ENCODE measurements around the gene PARD3B. TPM values are rescaled to one million over a fixed set of nuclear protein-coding genes. Genes with fewer than 3 reads are reported as not detected.

The PARD3B gene
- total and polyA plus RNA-seq, 2 donors from 2014 or later = 5.3 to 29.6 TPM

DNA sequence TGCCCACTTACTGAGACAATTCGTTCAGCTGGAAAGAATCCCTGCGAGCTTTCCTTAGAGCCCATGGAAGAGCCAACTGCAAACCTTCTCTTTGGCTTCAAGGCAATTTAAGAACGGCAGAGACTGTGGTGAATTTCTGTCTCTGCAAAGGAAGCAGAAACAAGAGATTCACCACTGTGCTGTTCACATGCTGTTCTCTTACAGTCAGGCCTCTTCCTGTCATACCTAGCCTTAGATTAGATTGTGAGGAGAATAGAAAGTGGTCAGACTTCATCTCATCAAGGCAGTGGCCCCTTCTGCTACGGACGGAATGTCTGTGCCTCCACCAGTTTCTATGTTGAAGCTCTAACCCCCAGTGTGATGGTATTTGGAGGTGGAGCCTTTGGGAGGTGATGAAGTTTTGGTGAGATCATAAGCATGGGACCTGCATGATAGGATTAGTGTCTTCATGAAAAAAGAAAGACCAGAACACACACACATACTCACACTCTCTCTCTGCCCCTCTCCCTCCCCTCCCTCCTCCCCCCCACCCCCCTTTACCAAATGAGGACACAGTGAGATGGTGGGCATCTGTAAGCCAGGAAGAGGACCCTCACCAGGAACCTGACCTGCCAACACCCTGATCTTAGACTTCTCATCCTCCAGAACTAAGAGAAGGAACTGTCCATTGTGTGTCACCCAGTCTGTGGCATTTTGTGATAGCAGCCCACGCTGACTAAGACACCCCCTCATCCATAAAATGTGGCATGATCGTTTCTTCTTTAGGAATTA lies 1091.5 kb downstream of the PARD3B start:
- FAIRE-seq (no peak), DNase-seq (no peak)
- H3K27ac ChIP-seq (ENCODE audit: low read depth in 2 of 2, low read length in 2 of 2) = no peak overlapping the region
- intact Hi-C loops (cut with DNase I) = no loop called here
- no peaks in the 10 kb centered on the region for H3K36me3 ChIP-seq (ENCODE audit: control insufficient read depth in 2 of 3, insufficient read depth in 3 of 3, low read length in 3 of 3)
- no peaks in the 10 kb centered on the region for H3K4me1 ChIP-seq (ENCODE audit: control insufficient read depth in 2 of 3, insufficient read depth in 2 of 3, low read depth in 1 of 3, low read length in 3 of 3)
- TF ChIP-seq, protein P1, sequence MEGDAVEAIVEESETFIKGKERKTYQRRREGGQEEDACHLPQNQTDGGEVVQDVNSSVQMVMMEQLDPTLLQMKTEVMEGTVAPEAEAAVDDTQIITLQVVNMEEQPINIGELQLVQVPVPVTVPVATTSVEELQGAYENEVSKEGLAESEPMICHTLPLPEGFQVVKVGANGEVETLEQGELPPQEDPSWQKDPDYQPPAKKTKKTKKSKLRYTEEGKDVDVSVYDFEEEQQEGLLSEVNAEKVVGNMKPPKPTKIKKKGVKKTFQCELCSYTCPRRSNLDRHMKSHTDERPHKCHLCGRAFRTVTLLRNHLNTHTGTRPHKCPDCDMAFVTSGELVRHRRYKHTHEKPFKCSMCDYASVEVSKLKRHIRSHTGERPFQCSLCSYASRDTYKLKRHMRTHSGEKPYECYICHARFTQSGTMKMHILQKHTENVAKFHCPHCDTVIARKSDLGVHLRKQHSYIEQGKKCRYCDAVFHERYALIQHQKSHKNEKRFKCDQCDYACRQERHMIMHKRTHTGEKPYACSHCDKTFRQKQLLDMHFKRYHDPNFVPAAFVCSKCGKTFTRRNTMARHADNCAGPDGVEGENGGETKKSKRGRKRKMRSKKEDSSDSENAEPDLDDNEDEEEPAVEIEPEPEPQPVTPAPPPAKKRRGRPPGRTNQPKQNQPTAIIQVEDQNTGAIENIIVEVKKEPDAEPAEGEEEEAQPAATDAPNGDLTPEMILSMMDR (IDR thresholded peaks at IDR 0.05; ENCODE audit: borderline replicate concordance, extremely low read depth, insufficient read depth) = no peak
- no peaks in the 10 kb centered on the region for H3K27me3 ChIP-seq (ENCODE audit: control insufficient read depth, insufficient read depth, low read length)
- H3K9me3 ChIP-seq (ENCODE audit: control insufficient read depth in 2 of 3, insufficient read depth in 1 of 3, low read length in 3 of 3) = peaks cover 0 to 6% (median 0%) of the 10 kb centered on the region in 3 donors
- no peak overlapping the region for H3K9ac ChIP-seq (ENCODE audit: low read length in 3 of 3)
- no peak overlapping the region for H3K4me3 ChIP-seq (ENCODE audit: low read length in 3 of 3)

DNA sequence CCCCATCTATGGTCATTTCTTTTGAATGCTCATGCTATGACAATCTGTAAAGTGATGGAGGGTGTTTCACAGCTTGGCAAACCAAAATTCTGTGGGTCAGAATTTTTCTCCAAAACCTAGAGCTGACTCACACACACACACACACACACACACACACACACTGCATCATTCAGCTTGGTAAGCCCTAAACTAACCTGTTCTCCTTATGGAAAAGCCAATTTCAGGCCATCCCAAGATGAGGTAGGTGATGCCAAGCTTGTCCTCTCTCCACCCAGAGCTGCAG lies 1092.0 kb downstream of the PARD3B start:
- no peaks in the 10 kb centered on the region for H3K27me3 ChIP-seq (ENCODE audit: control insufficient read depth, insufficient read depth, low read length)
- H3K4me3 ChIP-seq (ENCODE audit: low read length in 3 of 3) = no peak overlapping the region
- no peaks in the 10 kb centered on the region for H3K36me3 ChIP-seq (ENCODE audit: control insufficient read depth in 2 of 3, insufficient read depth in 3 of 3, low read length in 3 of 3)
- TF ChIP-seq, protein P1 (IDR thresholded peaks at IDR 0.05; ENCODE audit: borderline replicate concordance, extremely low read depth, insufficient read depth) = no peak
- H3K4me1 ChIP-seq (ENCODE audit: control insufficient read depth in 2 of 3, insufficient read depth in 2 of 3, low read depth in 1 of 3, low read length in 3 of 3) = no peaks in the 10 kb centered on the region
- no peak overlapping the region for H3K9ac ChIP-seq (ENCODE audit: low read length in 3 of 3)
- no peak for FAIRE-seq
- intact Hi-C loops (cut with DNase I) = no loop called here
- peaks cover 0 to 6% (median 0%) of the 10 kb centered on the region in 3 donors for H3K9me3 ChIP-seq (ENCODE audit: control insufficient read depth in 2 of 3, insufficient read depth in 1 of 3, low read length in 3 of 3)
- no peak for DNase-seq
- H3K27ac ChIP-seq (ENCODE audit: low read depth in 2 of 2, low read length in 2 of 2) = no peak overlapping the region

DNA sequence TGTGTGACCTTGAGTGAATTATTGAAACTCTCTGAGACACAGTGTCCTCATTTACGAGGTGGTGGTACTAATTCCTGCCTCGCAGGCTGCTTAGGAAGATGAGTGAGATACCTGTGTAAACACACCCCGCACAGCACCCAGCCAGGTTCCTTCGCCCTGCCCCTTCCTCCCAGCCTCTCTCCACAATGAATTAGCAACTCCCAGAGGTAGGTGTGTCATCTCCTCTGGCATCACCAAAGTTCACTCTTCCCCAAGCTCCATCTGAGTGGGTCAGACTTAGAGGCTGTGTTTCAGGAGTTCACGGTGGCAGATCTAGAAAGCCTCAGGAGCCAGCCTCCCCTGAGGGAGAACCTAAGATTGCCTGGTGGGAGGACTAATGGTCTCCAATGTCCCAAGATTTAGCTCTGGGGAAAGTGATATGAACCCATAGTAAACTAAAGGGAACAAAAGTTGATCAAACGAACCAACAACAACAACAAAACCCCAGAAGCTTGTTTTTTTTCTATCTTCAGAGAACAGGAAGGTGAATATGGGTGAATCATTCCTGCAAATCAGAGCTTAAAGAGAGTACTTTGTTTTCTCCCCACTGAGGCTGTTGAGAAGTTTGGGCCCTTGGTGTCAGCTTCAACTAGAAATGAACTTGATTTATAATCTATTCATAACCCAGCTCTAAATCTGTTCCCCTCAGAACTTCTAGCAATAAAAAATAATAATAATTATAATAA lies 1092.7 kb downstream of the PARD3B start:
- intact Hi-C loops (cut with DNase I) = no loop called here
- no peaks in the 10 kb centered on the region for H3K27me3 ChIP-seq (ENCODE audit: control insufficient read depth, insufficient read depth, low read length)
- H3K9ac ChIP-seq (ENCODE audit: low read length in 3 of 3) = no peak overlapping the region
- no peak overlapping the region for H3K27ac ChIP-seq (ENCODE audit: low read depth in 2 of 2, low read length in 2 of 2)
- no peak overlapping the region for H3K4me3 ChIP-seq (ENCODE audit: low read length in 3 of 3)
- FAIRE-seq (no peak), DNase-seq (no peak)
- TF ChIP-seq, protein P1 (IDR thresholded peaks at IDR 0.05; ENCODE audit: borderline replicate concordance, extremely low read depth, insufficient read depth) = no peak
- H3K36me3 ChIP-seq (ENCODE audit: control insufficient read depth in 2 of 3, insufficient read depth in 3 of 3, low read length in 3 of 3) = no peaks in the 10 kb centered on the region
- H3K9me3 ChIP-seq (ENCODE audit: control insufficient read depth in 2 of 3, insufficient read depth in 1 of 3, low read length in 3 of 3) = peaks cover 0 to 6% (median 0%) of the 10 kb centered on the region in 3 donors
- no peaks in the 10 kb centered on the region for H3K4me1 ChIP-seq (ENCODE audit: control insufficient read depth in 2 of 3, insufficient read depth in 2 of 3, low read depth in 1 of 3, low read length in 3 of 3)
